Measurements from ENCODE around the gene TMC7. TPM values are rescaled to one million over a fixed set of nuclear protein-coding genes. Genes with fewer than 3 reads are reported as not detected.

Gene TMC7
- total RNA-seq, 1 experiment from 2014 or later = 4.3 TPM

DNA sequence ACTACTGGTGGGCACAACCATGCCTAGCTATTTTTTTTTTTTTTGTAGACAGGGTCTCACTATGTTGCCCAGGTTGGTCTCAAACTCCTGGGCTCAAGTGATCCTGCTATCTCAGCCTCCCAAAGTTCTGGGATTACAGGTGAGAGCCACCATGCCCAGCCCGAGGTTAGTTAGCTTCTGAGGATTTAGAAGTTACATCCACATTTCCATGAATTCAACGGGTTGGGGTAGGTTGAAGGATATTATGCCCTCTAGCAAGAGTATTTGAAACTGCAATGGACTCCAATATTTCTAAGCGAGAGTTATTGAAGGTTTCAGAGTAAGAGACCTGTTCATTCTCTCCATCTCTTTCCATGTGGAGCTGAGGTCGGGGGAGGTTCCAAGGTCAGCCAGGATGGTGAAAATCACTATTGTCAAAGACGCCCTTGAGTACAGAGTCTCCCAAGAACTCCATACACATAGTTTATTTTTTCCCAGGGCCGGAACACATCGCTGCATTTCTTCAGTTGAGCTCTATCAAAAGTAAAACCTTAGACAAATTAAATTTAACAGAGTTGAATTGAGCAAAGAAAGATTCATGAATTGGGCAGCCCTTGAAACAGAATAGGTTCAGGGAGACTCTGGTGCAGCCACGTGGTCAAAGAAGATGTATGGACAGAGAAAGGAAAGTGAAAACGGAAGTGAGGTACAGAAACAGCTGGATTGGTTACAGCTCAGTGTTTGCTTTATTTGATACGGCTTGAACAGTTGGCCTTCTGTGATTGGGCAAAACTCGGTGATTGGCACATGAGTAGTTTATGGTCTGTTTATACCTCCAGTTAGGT, 111.0 kb downstream of the TMC7 start:
- H4K20me1 ChIP-seq (ENCODE audit: insufficient read depth) = no peaks in the 10 kb centered on the region
- H3K9me3 ChIP-seq (ENCODE audit: insufficient read depth, low read depth) = no peaks in the 10 kb centered on the region
- H3F3A ChIP-seq (ENCODE audit: insufficient read depth, low read depth) = peaks cover 54% of the 10 kb centered on the region
- peak overlapping the region; percentile 52 for H3K4me2 ChIP-seq
- H3K9me2 ChIP-seq (ENCODE audit: insufficient read depth) = no peaks in the 10 kb centered on the region
- peak overlapping the region; percentile 99 for H3K27ac ChIP-seq
- no peak overlapping the region for H2AFZ ChIP-seq
- no peak overlapping the region for H3K4me3 ChIP-seq
- ChIA-PET POLR2A (ENCODE audit: unreplicated experiment) (interaction anchor here (0.6 to 1.4 kb wide), 8 partner anchors 13 to 288 kb away, joined by 3 to 13 read pairs (median 6); partner anchors contain the start of gene ITPRIPL2), CTCF (interaction anchor here (0.6 to 1.2 kb wide), 4 partner anchors 20 to 114 kb away, joined by 3 to 6 read pairs (median 4); no protein-coding TSS in a partner anchor)
- H3K27me3 ChIP-seq (ENCODE audit: insufficient read depth, low read depth) = no peaks in the 10 kb centered on the region
- intact Hi-C loops (cut with micrococcal nuclease; ENCODE audit: unreplicated experiment) = loop anchor here (1.0 kb wide), 2 partner anchors 13 to 42 kb away; no protein-coding TSS in a partner anchor
- H3K36me3 ChIP-seq (ENCODE audit: low read depth) = peaks cover 14% of the 10 kb centered on the region
- BruUV-seq (replicated peaks) = TSS peak; percentile 46
- TF ChIP-seq, protein P1, sequence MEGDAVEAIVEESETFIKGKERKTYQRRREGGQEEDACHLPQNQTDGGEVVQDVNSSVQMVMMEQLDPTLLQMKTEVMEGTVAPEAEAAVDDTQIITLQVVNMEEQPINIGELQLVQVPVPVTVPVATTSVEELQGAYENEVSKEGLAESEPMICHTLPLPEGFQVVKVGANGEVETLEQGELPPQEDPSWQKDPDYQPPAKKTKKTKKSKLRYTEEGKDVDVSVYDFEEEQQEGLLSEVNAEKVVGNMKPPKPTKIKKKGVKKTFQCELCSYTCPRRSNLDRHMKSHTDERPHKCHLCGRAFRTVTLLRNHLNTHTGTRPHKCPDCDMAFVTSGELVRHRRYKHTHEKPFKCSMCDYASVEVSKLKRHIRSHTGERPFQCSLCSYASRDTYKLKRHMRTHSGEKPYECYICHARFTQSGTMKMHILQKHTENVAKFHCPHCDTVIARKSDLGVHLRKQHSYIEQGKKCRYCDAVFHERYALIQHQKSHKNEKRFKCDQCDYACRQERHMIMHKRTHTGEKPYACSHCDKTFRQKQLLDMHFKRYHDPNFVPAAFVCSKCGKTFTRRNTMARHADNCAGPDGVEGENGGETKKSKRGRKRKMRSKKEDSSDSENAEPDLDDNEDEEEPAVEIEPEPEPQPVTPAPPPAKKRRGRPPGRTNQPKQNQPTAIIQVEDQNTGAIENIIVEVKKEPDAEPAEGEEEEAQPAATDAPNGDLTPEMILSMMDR (conservative IDR thresholded peaks at IDR 0.05) = no peak
- TF ChIP-seq EZH2 (IDR thresholded peaks at IDR 0.05; ENCODE audit: low read depth) = no peak
- H3K4me1 ChIP-seq (replicated peaks; ENCODE audit: insufficient read depth) = peaks cover 46% of the 10 kb centered on the region
- no peak for DNase-seq
- peaks cover 33% of the 10 kb centered on the region; the same call in 1 of the 2 replicates for H3K79me2 ChIP-seq (ENCODE audit: low read depth)

DNA sequence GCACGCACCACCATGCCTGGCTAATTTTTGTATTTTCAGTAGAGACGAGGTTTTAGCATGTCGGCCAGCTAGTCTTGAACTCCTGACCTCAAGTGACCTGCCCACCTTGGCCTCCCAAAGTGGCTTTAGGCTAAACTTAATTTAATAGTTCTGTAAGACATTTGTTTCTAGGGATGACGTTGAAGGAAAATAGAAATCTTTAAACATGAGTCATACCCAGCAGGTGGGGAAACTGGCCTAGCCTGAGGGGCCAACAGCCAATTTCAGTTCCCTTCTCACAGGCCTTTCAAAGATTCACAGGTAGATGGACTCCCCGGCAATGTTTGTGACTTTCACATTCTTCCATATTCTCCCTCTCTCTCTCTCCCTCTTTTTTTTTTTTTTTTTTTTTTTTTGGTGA, 111.9 kb downstream of the TMC7 start:
- no peaks in the 10 kb centered on the region for H3K27me3 ChIP-seq (ENCODE audit: insufficient read depth, low read depth)
- TF ChIP-seq, protein P1 (conservative IDR thresholded peaks at IDR 0.05) = no peak
- no peak for TF ChIP-seq EZH2 (IDR thresholded peaks at IDR 0.05; ENCODE audit: low read depth)
- peak; percentile 88 to 95 for DNase-seq
- H3K27ac ChIP-seq = peak overlapping the region; percentile 99
- no peaks in the 10 kb centered on the region for H4K20me1 ChIP-seq (ENCODE audit: insufficient read depth)
- ChIA-PET POLR2A (ENCODE audit: unreplicated experiment) (interaction anchor here (0.7 to 1.4 kb wide), 4 partner anchors 17 to 640 kb away, joined by 3 to 11 read pairs (median 6); partner anchors contain the start of gene ITPRIPL2), CTCF (interaction anchor here (1.2 kb wide), 1 partner anchor 19 kb away, joined by 4 read pairs; no protein-coding TSS in a partner anchor)
- H3F3A ChIP-seq (ENCODE audit: insufficient read depth, low read depth) = peaks cover 48% of the 10 kb centered on the region
- peaks cover 14% of the 10 kb centered on the region for H3K36me3 ChIP-seq (ENCODE audit: low read depth)
- peak overlapping the region; percentile 52 for H3K4me2 ChIP-seq
- no peaks in the 10 kb centered on the region for H3K9me3 ChIP-seq (ENCODE audit: insufficient read depth, low read depth)
- H3K9me2 ChIP-seq (ENCODE audit: insufficient read depth) = no peaks in the 10 kb centered on the region
- intact Hi-C loops (cut with micrococcal nuclease; ENCODE audit: unreplicated experiment) = loop anchor here (1.0 kb wide), 2 partner anchors 12 to 41 kb away; no protein-coding TSS in a partner anchor
- BruUV-seq (replicated peaks) = no TSS peak
- no peak overlapping the region for H2AFZ ChIP-seq
- H3K4me1 ChIP-seq (replicated peaks; ENCODE audit: insufficient read depth) = peaks cover 46% of the 10 kb centered on the region
- no peak overlapping the region for H3K4me3 ChIP-seq
- H3K79me2 ChIP-seq (ENCODE audit: low read depth) = peaks cover 26% of the 10 kb centered on the region; the same call in 1 of the 2 replicates

DNA sequence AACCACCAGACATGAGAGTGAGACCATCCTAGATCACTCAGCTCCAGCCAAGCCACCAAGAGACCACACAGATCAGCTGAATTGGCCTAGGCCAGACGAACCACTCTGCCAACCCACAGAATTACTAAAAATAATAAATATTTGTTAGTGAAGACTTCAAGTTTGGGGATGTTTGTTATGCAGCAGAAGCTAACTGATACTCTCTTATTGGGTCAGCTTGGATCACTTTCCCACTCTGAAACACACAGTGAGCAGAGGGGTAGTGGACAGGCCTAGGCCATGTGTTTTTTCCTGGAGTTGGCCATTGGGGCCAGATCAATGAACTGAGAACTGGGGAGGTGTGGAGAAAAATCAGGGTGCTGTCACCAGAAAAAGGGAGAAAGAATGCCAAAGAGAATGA, 114.4 kb downstream of the TMC7 start:
- intact Hi-C loops (cut with micrococcal nuclease; ENCODE audit: unreplicated experiment) = no loop called here
- TF ChIP-seq, protein P1 (conservative IDR thresholded peaks at IDR 0.05) = no peak
- TF ChIP-seq EZH2 (IDR thresholded peaks at IDR 0.05; ENCODE audit: low read depth) = no peak
- Histone ChIP-seq H4K20me1 (ENCODE audit: insufficient read depth) (no peaks in the 10 kb centered on the region), H3K79me2 (ENCODE audit: low read depth) (0 out of 2 replicates have a peak, but pooled peaks cover 21% of the 10 kb centered on the region), H3K27ac (no peak overlapping the region), H3K9me3 (ENCODE audit: insufficient read depth, low read depth) (no peaks in the 10 kb centered on the region), H2AFZ (no peak overlapping the region), H3K27me3 (ENCODE audit: insufficient read depth, low read depth) (no peaks in the 10 kb centered on the region), H3K36me3 (ENCODE audit: low read depth) (peaks cover 14% of the 10 kb centered on the region), H3K4me1 (replicated peaks; ENCODE audit: insufficient read depth) (peaks cover 30% of the 10 kb centered on the region), H3K4me2 (no peak overlapping the region), H3K9me2 (ENCODE audit: insufficient read depth) (no peaks in the 10 kb centered on the region), H3F3A (ENCODE audit: insufficient read depth, low read depth) (peaks cover 25% of the 10 kb centered on the region), H3K4me3 (no peak overlapping the region)
- no peak for DNase-seq
- ChIA-PET POLR2A (ENCODE audit: unreplicated experiment) (no interaction called here), CTCF (no interaction called here)
- BruUV-seq (replicated peaks) = no TSS peak

Data from PC-9 (cell line).